ENCODE measurements around the gene NCBP3.

DNA sequence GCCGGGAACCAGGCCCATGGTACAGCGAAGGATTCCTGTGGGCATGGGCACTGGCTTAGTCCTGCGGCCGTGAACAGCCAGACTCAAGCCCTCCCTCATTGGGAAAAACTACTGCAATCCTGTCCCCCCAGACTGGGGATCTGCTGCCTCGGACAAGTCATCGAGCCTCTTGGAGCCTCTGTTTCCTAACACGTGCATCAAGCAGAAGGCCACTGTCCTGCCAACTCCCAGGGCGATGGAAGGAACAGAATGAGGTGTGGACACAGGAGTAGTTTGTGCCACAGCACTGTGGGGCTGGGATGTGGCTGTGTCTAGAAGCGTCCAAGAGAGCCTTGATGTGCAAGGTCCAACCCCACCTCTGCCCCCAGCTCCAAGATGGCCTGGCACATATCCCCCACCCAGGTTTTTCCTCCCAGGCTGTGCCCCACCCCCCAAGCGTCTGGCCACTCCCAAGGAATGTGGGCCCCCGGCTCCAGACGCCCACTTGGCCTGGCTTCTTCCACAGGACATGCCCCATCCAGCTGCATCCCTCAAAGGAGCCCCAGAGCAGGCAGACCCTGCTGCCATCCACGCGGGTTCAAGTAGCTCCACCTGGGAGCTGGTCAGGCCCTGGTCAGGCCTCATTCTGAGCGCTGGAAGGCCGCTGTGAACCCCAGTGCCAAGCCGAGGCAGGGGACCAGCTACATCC, 43.4 kb upstream of the NCBP3 start:
- TF ChIP-seq, protein P1, sequence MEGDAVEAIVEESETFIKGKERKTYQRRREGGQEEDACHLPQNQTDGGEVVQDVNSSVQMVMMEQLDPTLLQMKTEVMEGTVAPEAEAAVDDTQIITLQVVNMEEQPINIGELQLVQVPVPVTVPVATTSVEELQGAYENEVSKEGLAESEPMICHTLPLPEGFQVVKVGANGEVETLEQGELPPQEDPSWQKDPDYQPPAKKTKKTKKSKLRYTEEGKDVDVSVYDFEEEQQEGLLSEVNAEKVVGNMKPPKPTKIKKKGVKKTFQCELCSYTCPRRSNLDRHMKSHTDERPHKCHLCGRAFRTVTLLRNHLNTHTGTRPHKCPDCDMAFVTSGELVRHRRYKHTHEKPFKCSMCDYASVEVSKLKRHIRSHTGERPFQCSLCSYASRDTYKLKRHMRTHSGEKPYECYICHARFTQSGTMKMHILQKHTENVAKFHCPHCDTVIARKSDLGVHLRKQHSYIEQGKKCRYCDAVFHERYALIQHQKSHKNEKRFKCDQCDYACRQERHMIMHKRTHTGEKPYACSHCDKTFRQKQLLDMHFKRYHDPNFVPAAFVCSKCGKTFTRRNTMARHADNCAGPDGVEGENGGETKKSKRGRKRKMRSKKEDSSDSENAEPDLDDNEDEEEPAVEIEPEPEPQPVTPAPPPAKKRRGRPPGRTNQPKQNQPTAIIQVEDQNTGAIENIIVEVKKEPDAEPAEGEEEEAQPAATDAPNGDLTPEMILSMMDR (IDR thresholded peaks at IDR 0.05; ENCODE audit: low read length): no peak
- TF ChIP-seq EZH2phosphoT487 (IDR thresholded peaks at IDR 0.05; ENCODE audit: low read length) (no peak), EZH2 (optimal IDR thresholded peaks at IDR 0.05; ENCODE audit: low read depth, low read length) (no peak)

Measured in MM.1S (cell line).